K562 (cell line): ENCODE data around the gene DGCR2. TPM values are rescaled to one million over a fixed set of nuclear protein-coding genes. Genes with fewer than 3 reads are reported as not detected.
A peak's percentile ranks its signal among the peaks of the same experiment; 100 is the strongest.

ENCODE experiments used
- ATF1 ChIP-seq, 2 experiments: fragments of 450-650 bp in 1 of 2; IDR thresholded peaks; 2 replicates each; pipeline ENCODE4 v1.6.1; 2016; ENCODE audit warnings: missing compliant biosample characterization in 1 of 2, missing genetic modification characterization in 1 of 2
- BRCA1 ChIP-seq, 2 experiments: fragments of 450-650 bp in 1 of 2; sonication (generic) in 1 of 2; formaldehyde crosslinking in 1 of 2; IDR thresholded peaks; 2 replicates each; pipeline versions ENCODE4 v1.5.0 to v1.6.1; 2017 to 2020; ENCODE audit warnings: mild to moderate bottlenecking in 1 of 2, missing genetic modification reagents in 1 of 2
- CBFA2T3 ChIP-seq: fragments of 450-650 bp; IDR thresholded peaks from 2 replicates; pipeline ENCODE4 v1.6.1; 2017
- E2F5 ChIP-seq: sonication (generic); formaldehyde crosslinking; IDR thresholded peaks from 2 replicates; pipeline ENCODE4 v1.8.0; 2022; ENCODE audit warnings: mild to moderate bottlenecking, missing genetic modification reagents
- MTF1 ChIP-seq: fragments of 250-450 bp; sonication (Bioruptor Pico); IDR thresholded peaks from 2 replicates; pipeline ENCODE4 v1.9.0; 2021; ENCODE audit warnings: moderate library complexity, mild to moderate bottlenecking, inconsistent platforms, borderline replicate concordance
- NELFE ChIP-seq: IDR thresholded peaks from 2 replicates; pipeline ENCODE4 v1.6.1; 2011; ENCODE audit warnings: mild to moderate bottlenecking; ENCODE audit not compliant: insufficient read depth, insufficient read length
- NR2C2 ChIP-seq, 2 experiments: fragments of 200-800 bp in 1 of 2; sonication (Bioruptor generic) in 1 of 2; sonication (generic) in 1 of 2; formaldehyde crosslinking in 1 of 2; IDR thresholded peaks; 2 replicates each; pipeline versions ENCODE4 v1.6.1 to v1.8.0; 2016 to 2022; ENCODE audit warnings: mild to moderate bottlenecking in 1 of 2, missing compliant biosample characterization in 1 of 2, missing genetic modification characterization in 1 of 2, missing genetic modification reagents in 1 of 2
- RNF2 ChIP-seq: sonication (generic); IDR thresholded peaks from 2 replicates; pipeline ENCODE4 v1.6.1; 2016
- SMAD1 ChIP-seq: fragments of 150-350 bp; IDR thresholded peaks from 2 replicates; pipeline ENCODE4 v1.6.1; 2014; ENCODE audit warnings: low read length, low read depth; ENCODE audit not compliant: partially characterized antibody
- TSHZ1 ChIP-seq: fragments of 250-450 bp; sonication (Bioruptor Pico); IDR thresholded peaks from 2 replicates; pipeline ENCODE4 v1.4.0; 2020; ENCODE audit warnings: mild to moderate bottlenecking, moderate library complexity
- USF2 ChIP-seq: sonication (generic); formaldehyde crosslinking; IDR thresholded peaks from 2 replicates; pipeline ENCODE4 v1.5.0; 2020; ENCODE audit warnings: missing genetic modification reagents
- ZBTB40 ChIP-seq, 2 experiments: fragments of 450-650 bp in 1 of 2; sonication (generic) in 1 of 2; formaldehyde crosslinking in 1 of 2; IDR thresholded peaks; 2 replicates each; pipeline versions ENCODE4 v1.7.1 to v1.9.0; 2016 to 2022; ENCODE audit warnings: inconsistent platforms in 1 of 2, mild to moderate bottlenecking in 1 of 2, missing genetic modification reagents in 1 of 2
- ZC3H4 ChIP-seq: sonication (generic); formaldehyde crosslinking; IDR thresholded peaks from 2 replicates; pipeline ENCODE4 v1.9.0; 2021; ENCODE audit warnings: missing genetic modification reagents, borderline replicate concordance
- polyA plus RNA-seq, 8 experiments: library from polyadenylated mRNA; depleted of rRNA in 4 of 8; stranded (reverse) in 5 of 8; unstranded in 3 of 8; fragments of >200 nt; fragmentation: Nextera tagmentation in 2 of 8; fragmentation: Illumina TruSeq in 1 of 8; extraction: Ambion mirVana in 2 of 8; extraction: Trizol in 1 of 8; gene quantifications; 2 replicates each; pipeline versions ENCODE4 v1.2.1 to v1.2.3, GENCODE V29; 2011 to 2014; ENCODE audit warnings: inconsistent platforms in 1 of 8, missing spikeins in 1 of 8
- total RNA-seq, 7 experiments: library from RNA; depleted of rRNA in 6 of 7; stranded (reverse); fragments of >200 nt in 6 of 7; fragmentation: Illumina TruSeq in 2 of 7; extraction: Trizol in 2 of 7; gene quantifications; 2 replicates each; pipeline versions ENCODE4 v1.2.1 to v1.2.3, GENCODE V29; 2011 to 2021; ENCODE audit warnings: low replicate concordance in 1 of 7

The DGCR2 gene
- total and polyA plus RNA-seq, 9 of the 15 experiments (the other 6 are each of a cell fraction or from before 2014, with no cell fraction given): 0.69 to 101 (median 56.4) TPM

- TF ChIP-seq TSHZ1 (CRISPR knock-in tag): no peak
- TF ChIP-seq CBFA2T3: no peak
- no peak for TF ChIP-seq ZC3H4 (CRISPR knock-in tag)
- no peak for TF ChIP-seq BRCA1 (IDR thresholded peaks at IDR 0.05)
- no peak for TF ChIP-seq BRCA1 (CRISPR knock-in tag; IDR thresholded peaks at IDR 0.05)
- TF ChIP-seq E2F5 (CRISPR knock-in tag): 0 out of 2 replicates have a peak, but pooled peaks have one; percentile 46
- no peak for TF ChIP-seq ZBTB40 (IDR thresholded peaks at IDR 0.05)
- TF ChIP-seq ZBTB40 (CRISPR knock-in tag; IDR thresholded peaks at IDR 0.05): no peak
- TF ChIP-seq USF2 (CRISPR knock-in tag): 0 out of 2 replicates have a peak, but pooled peaks have one; percentile 1
- 0 out of 2 replicates have a peak, but pooled peaks have one; percentile 78 for TF ChIP-seq NR2C2 (CRISPR knock-in tag; IDR thresholded peaks at IDR 0.05)
- TF ChIP-seq NR2C2 (tag; IDR thresholded peaks at IDR 0.05): no peak
- no peak for TF ChIP-seq MTF1 (CRISPR knock-in tag)
- TF ChIP-seq ATF1 (CRISPR knock-in tag; IDR thresholded peaks at IDR 0.05): no peak
- TF ChIP-seq ATF1 (tag; IDR thresholded peaks at IDR 0.05): no peak
- TF ChIP-seq SMAD1: no peak
- no peak for TF ChIP-seq NELFE
- TF ChIP-seq RNF2: no peak
These were observed 20.2 kb upstream of the DGCR2 start (continued) for GRCh38 chr22:19142394-19142793.
